Activated CD8-positive, alpha-beta T cell treated with anti-CD3 and anti-CD28 coated beads for 36 hours (primary cell): Measurements from ENCODE around the gene CXorf38. TPM values are rescaled to one million over a fixed set of nuclear protein-coding genes. Genes with fewer than 3 reads are reported as not detected.

Experiments used
- ATAC-seq: fragments of 200-7000 bp; cut with Tn5 transposase; one replicate; pipeline ENCODE4 v1.10.0; 2021; ENCODE audit warnings: mild to moderate bottlenecking, moderate library complexity
- CTCF ChIA-PET: fragments of 350-600 bp; sonication (Branson Sonifier 250); formaldehyde crosslinking; loops from one replicate; lab custom pipeline; 2021; ENCODE audit warnings: antibody characterized with exemption; lab: Charles Lee
- POLR2A ChIA-PET: fragments of 350-600 bp; sonication (Branson Sonifier 250); formaldehyde crosslinking; loops from one replicate; lab custom pipeline; 2021; ENCODE audit warnings: antibody characterized with exemption; lab: Charles Lee
- DNase-seq: peaks from one replicate; pipeline ENCODE4 v3.0.0-alpha.2; 2020
- H3K27ac Mint-ChIP-seq: one replicate; pipeline ENCODE4 v1.8.0; 2021; ENCODE audit warnings: mild to moderate bottlenecking, mixed read lengths
- H3K27me3 Mint-ChIP-seq: one replicate; pipeline ENCODE4 v1.8.0; 2021; ENCODE audit warnings: mixed read lengths
- H3K36me3 Mint-ChIP-seq: one replicate; pipeline ENCODE4 v1.8.0; 2021; ENCODE audit warnings: low read depth, mixed read lengths
- H3K4me1 Mint-ChIP-seq: one replicate; pipeline ENCODE4 v1.8.0; 2021; ENCODE audit warnings: low read depth, mixed read lengths
- H3K4me3 Mint-ChIP-seq: one replicate; pipeline ENCODE4 v1.8.0; 2021; ENCODE audit warnings: mild to moderate bottlenecking, moderate library complexity, mixed read lengths
- H3K9me3 Mint-ChIP-seq: one replicate; pipeline ENCODE4 v1.8.0; 2021; ENCODE audit warnings: mixed read lengths
- intact Hi-C: fragments of 100-400 bp; cut with micrococcal nuclease; formaldehyde crosslinking; loops from one replicate; pipeline ENCODE4 v1.10.0; 2022
- total RNA-seq, 2 experiments: library from RNA; stranded (reverse); gene quantifications; one replicate each; pipeline ENCODE4 v1.2.3, GENCODE V29; 2021
- TF ChIP-seq, protein P1 (sequence below): fragments of 200-600 bp; IDR thresholded peaks from one replicate; pipeline ENCODE4 v1.8.0; 2022; ENCODE audit warnings: antibody characterized with exemption, mild to moderate bottlenecking

Gene CXorf38
- total RNA-seq, 2 experiments from 2014 or later, result 21.2 to 22.5 TPM

DNA sequence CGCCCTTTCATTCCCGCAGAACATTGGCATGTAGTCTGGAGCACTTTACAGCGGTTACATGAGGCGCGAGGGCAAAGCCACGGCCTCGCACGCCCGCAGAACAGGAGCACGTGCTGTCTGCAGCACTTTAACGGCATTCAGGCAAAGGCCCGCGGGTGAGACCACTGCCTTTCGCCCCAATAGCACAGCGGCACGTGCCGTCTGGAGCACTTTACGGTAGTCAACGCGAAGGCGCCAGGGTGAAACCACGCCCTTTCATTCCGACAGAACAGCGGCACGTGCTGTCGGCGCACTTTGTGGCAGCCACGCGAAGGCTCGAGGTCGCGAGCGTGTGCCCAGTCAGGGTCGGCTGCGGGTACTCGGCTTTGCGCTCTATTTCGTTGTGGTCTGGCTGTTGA is 24.2 kb downstream of the CXorf38 start, which contains the start of gene MPC1L:
Gene MPC1L, plus strand, starts transcription at position 290 of the 398 bp plus-strand sequence. CDS start 138 bp downstream, outside the sequence.
- H3K4me1 Mint-ChIP-seq, result no peaks in the 10 kb centered on the region
- H3K9me3 Mint-ChIP-seq, result no peaks in the 10 kb centered on the region
- H3K36me3 Mint-ChIP-seq, result no peaks in the 10 kb centered on the region
- DNase-seq, result no peak
- H3K27me3 Mint-ChIP-seq, result no peaks in the 10 kb centered on the region
- H3K27ac Mint-ChIP-seq, result no peak within 1 kb of the TSS
- TF ChIP-seq, protein P1, sequence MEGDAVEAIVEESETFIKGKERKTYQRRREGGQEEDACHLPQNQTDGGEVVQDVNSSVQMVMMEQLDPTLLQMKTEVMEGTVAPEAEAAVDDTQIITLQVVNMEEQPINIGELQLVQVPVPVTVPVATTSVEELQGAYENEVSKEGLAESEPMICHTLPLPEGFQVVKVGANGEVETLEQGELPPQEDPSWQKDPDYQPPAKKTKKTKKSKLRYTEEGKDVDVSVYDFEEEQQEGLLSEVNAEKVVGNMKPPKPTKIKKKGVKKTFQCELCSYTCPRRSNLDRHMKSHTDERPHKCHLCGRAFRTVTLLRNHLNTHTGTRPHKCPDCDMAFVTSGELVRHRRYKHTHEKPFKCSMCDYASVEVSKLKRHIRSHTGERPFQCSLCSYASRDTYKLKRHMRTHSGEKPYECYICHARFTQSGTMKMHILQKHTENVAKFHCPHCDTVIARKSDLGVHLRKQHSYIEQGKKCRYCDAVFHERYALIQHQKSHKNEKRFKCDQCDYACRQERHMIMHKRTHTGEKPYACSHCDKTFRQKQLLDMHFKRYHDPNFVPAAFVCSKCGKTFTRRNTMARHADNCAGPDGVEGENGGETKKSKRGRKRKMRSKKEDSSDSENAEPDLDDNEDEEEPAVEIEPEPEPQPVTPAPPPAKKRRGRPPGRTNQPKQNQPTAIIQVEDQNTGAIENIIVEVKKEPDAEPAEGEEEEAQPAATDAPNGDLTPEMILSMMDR, result no peak
- no peak within 1 kb of the TSS for H3K4me3 Mint-ChIP-seq
- ChIA-PET CTCF (no interaction called here), POLR2A (no interaction called here)
- intact Hi-C loops, result no loop called here
- no peak for ATAC-seq

DNA sequence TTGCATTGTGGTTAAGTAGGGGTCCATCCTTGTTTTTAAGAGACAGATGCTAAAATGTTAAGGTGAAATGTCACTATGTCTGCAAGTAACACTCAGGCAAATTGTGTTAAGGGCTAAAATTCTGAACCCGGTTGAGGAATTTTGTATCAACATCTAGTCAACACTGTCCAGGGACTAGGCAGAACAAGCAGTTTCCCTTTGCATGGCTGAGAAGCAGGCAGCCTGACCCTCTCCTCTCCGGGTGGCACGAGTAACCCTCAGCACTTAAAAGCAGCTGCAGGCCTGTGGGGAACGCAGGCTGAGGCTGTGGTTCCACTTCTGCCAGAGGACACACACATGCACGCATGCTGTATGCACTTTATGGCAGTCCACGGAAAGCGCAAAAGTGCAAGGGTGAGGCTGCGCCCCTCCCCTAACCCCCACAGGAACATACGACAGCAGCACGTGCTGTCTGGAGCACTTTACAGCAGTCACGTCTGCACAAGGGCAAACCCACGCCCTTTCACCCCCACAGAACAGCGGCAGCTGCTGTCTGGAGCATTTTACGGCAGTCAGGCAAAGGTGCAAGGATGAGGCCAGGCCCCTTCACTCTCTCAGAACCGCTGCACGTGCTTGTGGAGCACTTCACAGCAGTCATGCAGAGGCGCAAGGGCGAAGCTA is 24.8 kb downstream of the CXorf38 start:
- Mint-ChIP-seq H3K9me3 (no peaks in the 10 kb centered on the region), H3K27me3 (no peaks in the 10 kb centered on the region), H3K4me1 (no peaks in the 10 kb centered on the region), H3K4me3 (no peak overlapping the region), H3K27ac (no peak overlapping the region), H3K36me3 (no peaks in the 10 kb centered on the region)
- ChIA-PET CTCF (no interaction called here), POLR2A (no interaction called here)
- TF ChIP-seq, protein P1, result no peak
- intact Hi-C loops, result no loop called here
- DNase-seq, result no peak
- no peak for ATAC-seq

DNA sequence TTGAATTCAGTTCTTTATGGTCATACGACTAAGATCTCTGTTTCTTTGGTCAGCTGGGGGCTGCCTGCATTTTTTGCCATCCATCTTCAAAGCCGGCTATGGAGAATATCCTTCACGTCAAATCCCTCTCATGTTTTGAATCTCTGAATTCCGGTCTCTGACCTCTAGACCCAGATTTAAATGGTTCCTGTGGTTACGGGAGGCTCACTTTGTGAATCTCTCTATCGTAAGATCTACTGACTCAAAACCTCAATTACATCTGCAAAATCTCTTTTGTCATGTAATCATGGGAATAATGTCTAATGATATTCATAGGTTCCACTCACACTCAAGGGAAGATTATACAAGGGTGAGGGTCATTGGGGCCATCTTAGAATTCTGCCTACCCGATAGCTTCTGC is 29.8 kb downstream of the CXorf38 start:
- Mint-ChIP-seq H3K27me3 (no peaks in the 10 kb centered on the region), H3K4me3 (no peak overlapping the region), H3K9me3 (no peaks in the 10 kb centered on the region), H3K36me3 (no peaks in the 10 kb centered on the region), H3K27ac (no peak overlapping the region), H3K4me1 (no peaks in the 10 kb centered on the region)
- CTCF ChIA-PET, result interaction anchor here (1.4 kb wide), 1 partner anchor 73 kb away, joined by 3 read pairs; no protein-coding TSS in a partner anchor
- TF ChIP-seq, protein P1, result no peak
- no peak for DNase-seq
- POLR2A ChIA-PET, result interaction anchor here (0.6 kb wide), 1 partner anchor 154 kb away, joined by 3 read pairs; no protein-coding TSS in a partner anchor
- intact Hi-C loops, result no loop called here
- no peak for ATAC-seq

DNA sequence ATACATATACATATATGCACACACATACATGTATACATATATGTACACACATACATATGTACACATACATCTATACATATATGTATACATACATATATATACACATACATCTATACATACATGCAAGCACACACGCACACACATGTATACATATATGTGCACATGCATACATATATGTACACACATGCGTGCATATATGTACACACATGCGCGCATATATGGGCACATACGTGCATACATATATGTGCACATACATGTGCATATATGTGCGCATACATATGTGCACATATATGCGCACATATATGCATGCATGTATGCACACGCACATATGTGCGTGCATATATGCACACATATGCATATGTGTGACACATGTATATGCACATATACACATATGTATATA is 31.4 kb downstream of the CXorf38 start:
- H3K27me3 Mint-ChIP-seq, result no peaks in the 10 kb centered on the region
- H3K27ac Mint-ChIP-seq, result no peak overlapping the region
- TF ChIP-seq, protein P1, result no peak
- H3K36me3 Mint-ChIP-seq, result no peaks in the 10 kb centered on the region
- H3K4me3 Mint-ChIP-seq, result no peak overlapping the region
- POLR2A ChIA-PET, result no interaction called here
- DNase-seq (no peak), ATAC-seq (no peak)
- no peaks in the 10 kb centered on the region for H3K9me3 Mint-ChIP-seq
- no peaks in the 10 kb centered on the region for H3K4me1 Mint-ChIP-seq
- intact Hi-C loops, result no loop called here
- CTCF ChIA-PET, result no interaction called here

DNA sequence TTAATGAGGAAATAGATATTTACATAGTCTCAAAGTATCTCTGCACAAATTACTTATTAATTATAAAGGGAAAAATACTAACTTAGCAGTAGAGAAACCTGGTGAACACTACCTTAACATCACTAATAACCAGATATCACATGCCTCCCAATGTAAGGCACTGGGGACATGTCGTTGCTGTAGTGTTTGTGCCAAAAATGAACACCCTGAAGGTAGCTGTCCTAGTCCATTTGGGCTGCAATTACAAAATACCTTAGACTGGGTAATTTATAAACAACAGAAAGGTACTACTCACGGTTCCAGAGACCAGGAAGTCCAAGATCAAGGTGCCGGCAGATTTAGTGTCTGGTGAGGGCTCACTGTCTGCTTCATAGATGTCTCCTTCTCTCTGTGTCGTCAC is 34.9 kb downstream of the CXorf38 start:
- Mint-ChIP-seq H3K4me1 (no peaks in the 10 kb centered on the region), H3K27me3 (no peaks in the 10 kb centered on the region), H3K36me3 (no peaks in the 10 kb centered on the region), H3K4me3 (no peak overlapping the region), H3K27ac (no peak overlapping the region), H3K9me3 (no peaks in the 10 kb centered on the region)
- ChIA-PET POLR2A (no interaction called here), CTCF (no interaction called here)
- intact Hi-C loops, result no loop called here
- TF ChIP-seq, protein P1, result no peak
- no peak for DNase-seq
- no peak for ATAC-seq
